Suprapubic skin (tissue), 4 donors: ENCODE measurements around the gene PLK4. TPM values are rescaled to one million over a fixed set of nuclear protein-coding genes. Genes with fewer than 3 reads are reported as not detected.

Source experiments
- DNase-seq, 2 donors: peaks; one replicate each; pipeline ENCODE4 v3.0.0-alpha.2; 2019; ENCODE audit warnings: low spot score in 2 of 2
- H3K27ac ChIP-seq: fragments of 200-600 bp; sonication (generic); one replicate; pipeline ENCODE4 v1.5.1; 2019
- H3K27me3 ChIP-seq: fragments of 200-600 bp; sonication (generic); one replicate; pipeline ENCODE4 v1.5.1; 2019
- H3K36me3 ChIP-seq: fragments of 200-600 bp; sonication (generic); one replicate; pipeline ENCODE4 v1.5.1; 2019
- H3K4me1 ChIP-seq: fragments of 200-600 bp; sonication (generic); one replicate; pipeline ENCODE4 v1.5.1; 2019
- H3K4me3 ChIP-seq: fragments of 200-600 bp; sonication (generic); one replicate; pipeline ENCODE4 v1.5.1; 2019; ENCODE audit warnings: mild to moderate bottlenecking
- H3K9me3 ChIP-seq: fragments of 200-600 bp; sonication (generic); one replicate; pipeline ENCODE4 v1.5.1; 2019
- CTCF ChIP-seq, 2 donors: fragments of 200-600 bp in 1 of 2; fragments of 450-650 bp in 1 of 2; sonication (generic) in 1 of 2; IDR thresholded peaks; one replicate each; pipeline ENCODE4 v1.5.1; 2016 to 2019; ENCODE audit warnings: antibody characterized with exemption in 2 of 2, mild to moderate bottlenecking in 1 of 2, moderate library complexity in 1 of 2
- EP300 ChIP-seq: sonication (generic); formaldehyde crosslinking; IDR thresholded peaks from one replicate; pipeline ENCODE4 v1.6.1; 2017; ENCODE audit warnings: antibody characterized with exemption
- POLR2A ChIP-seq, 2 donors: fragments of 450-650 bp; IDR thresholded peaks; one replicate each; pipeline ENCODE4 v1.6.1; 2017; ENCODE audit warnings: antibody characterized with exemption in 2 of 2, mild to moderate bottlenecking in 2 of 2, moderate library complexity in 2 of 2
- POLR2AphosphoS5 ChIP-seq, 3 donors: sonication (generic); formaldehyde crosslinking; IDR thresholded peaks; one replicate each; pipeline ENCODE4 v1.6.1; 2017; ENCODE audit warnings: antibody characterized with exemption in 3 of 3
- WGBS: methylation state at CpG from one replicate; pipeline ENCODE4 v1.1.5; 2018; 5-methylcytosine and 5-hydroxymethylcytosine counted together
- total RNA-seq, 4 donors: library from RNA; depleted of rRNA; stranded (reverse); fragments of >200 nt; gene quantifications; one replicate each; pipeline ENCODE4 v1.1.0, GENCODE V29; 2016

PLK4 gene
- total RNA-seq, result 1 to 10 TPM; 5.0 to 7.8 (median 6.4) TPM

DNA sequence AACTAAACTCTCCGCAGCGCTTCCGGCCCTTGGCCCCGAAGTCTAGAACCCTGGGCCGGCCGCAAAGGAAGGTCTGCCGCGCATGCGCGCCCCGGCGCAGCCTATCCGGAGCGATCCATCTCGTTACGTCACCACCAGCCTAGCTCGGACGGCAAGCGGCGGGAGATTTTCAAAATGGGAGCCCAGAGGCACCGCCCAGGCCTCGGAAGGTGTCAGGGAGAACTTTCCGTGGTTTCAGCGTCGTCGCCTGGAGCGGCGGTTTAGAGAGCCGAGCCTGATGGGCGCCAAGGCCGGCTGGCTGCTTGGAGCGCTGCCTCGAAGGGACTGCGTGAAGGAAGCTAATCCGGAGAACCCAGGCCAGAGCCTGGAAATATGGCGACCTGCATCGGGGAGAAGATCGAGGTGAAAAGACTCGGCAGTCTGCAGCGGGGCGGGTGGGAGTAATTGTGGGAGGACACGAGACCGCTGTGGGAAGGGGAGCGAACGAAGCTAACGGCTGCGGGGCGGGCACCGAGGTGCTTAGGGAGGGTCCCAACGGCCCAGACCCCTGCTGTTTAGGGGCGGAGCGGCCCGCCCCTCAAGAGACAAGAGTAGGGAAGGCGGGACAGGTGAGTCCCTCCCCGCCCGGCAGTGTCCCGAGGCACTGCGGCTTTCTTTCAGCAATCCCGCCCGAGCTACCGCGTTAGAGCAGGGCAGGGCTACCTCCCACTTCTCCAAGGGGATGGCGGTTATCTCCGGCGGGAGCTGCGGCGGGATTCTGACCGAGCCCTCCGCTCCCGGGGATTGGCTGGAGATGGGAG lies at the start of gene PLK4:
TSS of gene PLK4 (plus strand) at position 131 of the 800 bp plus-strand sequence. CDS start at position 373, 242 bp downstream.
- WGBS, result under 1% methylated on average over 49 of the region's 70 CpGs
- Histone ChIP-seq H3K36me3 (no peaks in the 10 kb centered on the region), H3K27ac (peak within 1 kb of the TSS; percentile 81), H3K4me3 (peak within 1 kb of the TSS; percentile 83), H3K4me1 (peaks cover 15% of the 10 kb centered on the region), H3K9me3 (no peaks in the 10 kb centered on the region), H3K27me3 (no peaks in the 10 kb centered on the region)
- no peak for TF ChIP-seq CTCF (IDR thresholded peaks at IDR 0.05)
- peak in 2 of 3 donors; percentile 30 to 33 for TF ChIP-seq POLR2AphosphoS5 (IDR thresholded peaks at IDR 0.05)
- peak in 1 of 2 donors; percentile 42 for TF ChIP-seq POLR2A (IDR thresholded peaks at IDR 0.05)
- TF ChIP-seq EP300, result no peak
- peak; percentile 95 to 96 for DNase-seq

DNA sequence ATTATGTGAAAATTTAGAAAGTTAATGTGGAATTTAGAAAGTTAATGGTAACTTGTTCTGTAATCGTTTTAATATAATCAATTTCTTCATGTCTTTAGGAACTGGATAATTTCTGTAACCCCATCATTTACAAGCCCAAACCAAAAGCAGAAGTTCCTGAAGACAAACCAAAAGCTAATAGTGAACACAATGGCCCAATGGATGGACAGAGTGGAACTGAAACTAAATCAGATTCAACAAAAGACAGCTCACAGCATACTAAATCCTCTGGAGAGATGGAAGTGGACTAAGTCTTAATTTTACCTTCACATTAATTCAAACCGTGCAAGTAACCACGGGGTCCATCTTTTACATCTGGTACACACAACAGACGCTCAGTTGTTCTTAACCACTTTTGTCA lies 48.1 kb upstream of the PLK4 start:
- no peak for TF ChIP-seq EP300
- no peak for TF ChIP-seq POLR2AphosphoS5 (IDR thresholded peaks at IDR 0.05)
- no peak for TF ChIP-seq POLR2A (IDR thresholded peaks at IDR 0.05)
- no peak for TF ChIP-seq CTCF (IDR thresholded peaks at IDR 0.05)
- 88% methylated on average over 4 of the region's 4 CpGs for WGBS
- no peak for DNase-seq
- Histone ChIP-seq H3K4me3 (no peak overlapping the region), H3K9me3 (no peaks in the 10 kb centered on the region), H3K27me3 (no peaks in the 10 kb centered on the region), H3K36me3 (peaks cover 5% of the 10 kb centered on the region), H3K4me1 (no peaks in the 10 kb centered on the region), H3K27ac (no peak overlapping the region)

DNA sequence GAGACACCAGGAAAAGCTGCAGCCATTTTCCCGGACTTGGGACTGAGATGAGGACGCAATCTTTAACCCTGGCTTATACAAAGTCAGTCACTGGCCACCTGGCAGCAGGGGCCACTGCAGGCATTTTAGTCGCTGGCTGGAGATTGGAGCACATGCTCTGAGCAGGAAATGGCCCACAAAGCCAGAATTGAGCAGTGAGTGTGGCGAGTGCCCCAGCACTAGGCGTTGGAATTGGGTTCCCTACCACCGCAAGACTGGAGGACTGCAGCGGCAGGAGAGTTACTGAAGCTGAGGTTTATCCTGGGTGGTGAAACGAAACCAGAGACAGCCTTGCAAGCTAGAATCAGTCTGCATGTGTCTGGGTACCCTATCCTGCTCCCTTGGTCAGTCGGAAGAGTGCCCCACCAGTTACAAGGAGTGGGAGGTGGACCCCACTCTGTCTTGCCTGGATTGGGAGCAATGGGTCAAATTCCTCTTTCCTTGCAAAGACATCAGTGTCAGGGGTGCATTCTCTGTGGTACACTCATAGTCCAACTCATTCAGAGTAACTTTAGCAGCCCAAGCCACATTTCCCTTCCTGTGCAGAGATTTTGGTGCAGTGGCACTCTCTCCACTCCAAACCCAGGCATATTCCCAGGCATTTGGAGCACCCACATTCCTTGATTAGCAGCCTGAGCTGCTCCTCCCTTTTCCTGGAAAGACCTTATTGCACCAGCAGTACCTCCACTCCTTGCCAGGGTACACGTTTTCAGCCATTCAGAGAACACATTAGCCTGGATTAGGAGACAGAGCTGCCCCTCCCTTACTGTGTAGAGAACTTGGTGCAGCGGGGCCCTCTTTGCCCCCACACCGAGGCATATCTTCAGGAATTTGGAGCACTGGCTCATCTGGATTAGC lies 36.7 kb upstream of the PLK4 start:
- Histone ChIP-seq H3K27ac (no peak overlapping the region), H3K9me3 (no peaks in the 10 kb centered on the region), H3K4me3 (no peak overlapping the region), H3K36me3 (no peaks in the 10 kb centered on the region), H3K27me3 (no peaks in the 10 kb centered on the region), H3K4me1 (no peaks in the 10 kb centered on the region)
- TF ChIP-seq CTCF (IDR thresholded peaks at IDR 0.05), result no peak
- no peak for TF ChIP-seq EP300
- 92% methylated on average over 11 of the region's 12 CpGs for WGBS
- DNase-seq, result no peak

GRCh38 chr4:127844601-127845116 lies 36.0 kb upstream of the PLK4 start:
- no peak overlapping the region for H3K27ac ChIP-seq
- no peaks in the 10 kb centered on the region for H3K36me3 ChIP-seq
- TF ChIP-seq EP300, result no peak
- no peak for TF ChIP-seq CTCF (IDR thresholded peaks at IDR 0.05)
- TF ChIP-seq POLR2A (IDR thresholded peaks at IDR 0.05), result no peak
- no peak for TF ChIP-seq POLR2AphosphoS5 (IDR thresholded peaks at IDR 0.05)
- no peaks in the 10 kb centered on the region for H3K4me1 ChIP-seq
- peaks cover 5% of the 10 kb centered on the region for H3K9me3 ChIP-seq
- H3K27me3 ChIP-seq, result no peaks in the 10 kb centered on the region
- no peak overlapping the region for H3K4me3 ChIP-seq
- WGBS, result 93% methylated on average over 5 of the region's 5 CpGs
- DNase-seq, result no peak

DNA sequence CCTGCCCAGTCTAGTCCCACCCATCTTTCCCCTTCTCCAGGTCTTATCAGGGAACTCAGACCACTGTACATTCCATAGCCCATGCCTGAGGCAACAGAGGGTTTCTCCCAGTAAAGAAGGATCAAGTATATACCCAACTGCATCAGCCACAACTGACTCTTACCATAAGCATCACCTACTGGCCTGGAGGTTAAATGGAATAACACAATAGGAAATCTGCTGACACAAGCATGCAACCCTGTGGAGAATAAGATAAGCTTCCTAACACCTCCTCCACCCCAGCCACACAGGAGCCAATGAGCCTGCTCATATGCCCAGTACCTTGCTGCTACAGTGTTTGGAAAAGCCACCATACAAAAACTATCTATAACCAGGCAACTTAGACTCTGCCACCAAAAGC lies 34.6 kb upstream of the PLK4 start:
- no peak for TF ChIP-seq POLR2AphosphoS5 (IDR thresholded peaks at IDR 0.05)
- TF ChIP-seq POLR2A (IDR thresholded peaks at IDR 0.05), result no peak
- no peak for TF ChIP-seq CTCF (IDR thresholded peaks at IDR 0.05)
- TF ChIP-seq EP300, result no peak
- DNase-seq, result no peak
- Histone ChIP-seq H3K4me3 (no peak overlapping the region), H3K36me3 (no peaks in the 10 kb centered on the region), H3K27me3 (no peaks in the 10 kb centered on the region), H3K27ac (no peak overlapping the region), H3K9me3 (peaks cover 10% of the 10 kb centered on the region), H3K4me1 (no peaks in the 10 kb centered on the region)
